IMR-90 (cell line): ENCODE results near the gene MTURN. TPM values are rescaled to one million over a fixed set of nuclear protein-coding genes. Genes with fewer than 3 reads are reported as not detected.

Experiments
- ATAC-seq: fragments of 200-7000 bp; cut with Tn5 transposase; 2 replicates; pipeline ENCODE4 v1.9.1; 2020; ENCODE audit warnings: low read depth, mild to moderate bottlenecking, moderate library complexity
- BruUV-seq: library from RNA; stranded (reverse); fragments of 400-500 nt; replicated peaks from 2 replicates; lab custom pipeline; 2021; lab: Mats Ljungman, UMichigan
- CTCF ChIA-PET: fragments of 300-600 bp; formaldehyde crosslinking; extraction: SDS; loops from one replicate; lab custom pipeline; 2021; ENCODE audit warnings: antibody characterized with exemption; lab: Yijun Ruan, JAX
- POLR2A ChIA-PET: fragments of 300-600 bp; sonication (Branson Sonifier 250); formaldehyde crosslinking; loops from one replicate; lab custom pipeline; 2022; ENCODE audit warnings: antibody characterized with exemption; ENCODE audit not compliant: unreplicated experiment; lab: Charles Lee
- DNase-seq: peaks from one replicate; pipeline ENCODE4 v3.0.0; 2013
- H2AFZ ChIP-seq: replicated peaks from 2 replicates; pipeline ENCODE3; 2013; ENCODE audit warnings: low read length, mild to moderate bottlenecking; ENCODE audit not compliant: poor library complexity
- H2AK5ac ChIP-seq: 2 replicates; pipeline ENCODE4 v1.6.1; 2013; ENCODE audit warnings: low read depth, low read length, inconsistent platforms
- H2AK9ac ChIP-seq: replicated peaks from 2 replicates; pipeline ENCODE3; 2013; ENCODE audit warnings: mild to moderate bottlenecking, low read depth, low read length, moderate library complexity; ENCODE audit not compliant: poor library complexity
- H2BK120ac ChIP-seq: 2 replicates; pipeline ENCODE4 v1.6.1; 2013; ENCODE audit warnings: low read depth, low read length, inconsistent platforms
- H2BK15ac ChIP-seq: 3 replicates; pipeline ENCODE4 v1.6.1; 2013; ENCODE audit warnings: low read depth, low read length, inconsistent platforms
- H2BK20ac ChIP-seq: 2 replicates; pipeline ENCODE4 v1.6.1; 2013; ENCODE audit warnings: low read depth, mild to moderate bottlenecking, inconsistent platforms, low read length, moderate library complexity
- H2BK5ac ChIP-seq: 2 replicates; pipeline ENCODE4 v1.6.1; 2013; ENCODE audit warnings: mild to moderate bottlenecking, low read depth, low read length, inconsistent platforms; ENCODE audit not compliant: poor library complexity, severe bottlenecking
- H3K14ac ChIP-seq: replicated peaks from 2 replicates; pipeline ENCODE4 v1.6.1; 2013; ENCODE audit warnings: low read depth, low read length, inconsistent platforms
- H3K18ac ChIP-seq: 2 replicates; pipeline ENCODE4 v1.6.1; 2013; ENCODE audit warnings: low read depth, low read length, control low read depth
- H3K23ac ChIP-seq: 2 replicates; pipeline ENCODE4 v1.6.1; 2013; ENCODE audit warnings: low read depth, low read length, inconsistent platforms
- H3K27ac ChIP-seq: 2 replicates; pipeline ENCODE4 v1.5.1; 2013; ENCODE audit warnings: mild to moderate bottlenecking, control low read depth, low read length; ENCODE audit not compliant: insufficient read depth
- H3K27me3 ChIP-seq: 2 replicates; pipeline ENCODE4 v1.6.1; 2013; ENCODE audit warnings: low read length; ENCODE audit not compliant: control insufficient read depth, insufficient read depth
- H3K36me3 ChIP-seq: 2 replicates; pipeline ENCODE4 v1.6.1; 2013; ENCODE audit warnings: low read length, mixed read lengths; ENCODE audit not compliant: control insufficient read depth, insufficient read depth
- H3K4ac ChIP-seq: 2 replicates; pipeline ENCODE4 v1.6.1; 2013; ENCODE audit warnings: low read depth, low read length, inconsistent platforms
- H3K4me1 ChIP-seq: 2 replicates; pipeline ENCODE4 v1.6.1; 2013; ENCODE audit warnings: low read length, mixed read lengths; ENCODE audit not compliant: control insufficient read depth, insufficient read depth
- H3K4me2 ChIP-seq: 2 replicates; pipeline ENCODE4 v1.6.1; 2013; ENCODE audit warnings: low read depth, mild to moderate bottlenecking, control low read depth, low read length, moderate library complexity
- H3K4me3 ChIP-seq: 2 replicates; pipeline ENCODE4 v1.5.1; 2013; ENCODE audit warnings: low read depth, mild to moderate bottlenecking, control low read depth, low read length, moderate library complexity; ENCODE audit not compliant: insufficient read depth
- H3K56ac ChIP-seq: 2 replicates; pipeline ENCODE4 v1.6.1; 2013; ENCODE audit warnings: low read length, inconsistent platforms; ENCODE audit not compliant: insufficient read depth; ENCODE audit errors: extremely low read depth
- H3K79me1 ChIP-seq, 2 experiments: 2 replicates each; pipeline ENCODE4 v1.6.1; 2013; ENCODE audit warnings: low read length in 2 of 2, inconsistent platforms in 1 of 2, low read depth in 1 of 2
- H3K9ac ChIP-seq: 2 replicates; pipeline ENCODE4 v1.6.1; 2013; ENCODE audit warnings: low read depth, low read length, control low read depth
- H3K9me1 ChIP-seq: 2 replicates; pipeline ENCODE4 v1.6.1; 2013; ENCODE audit warnings: low read length, inconsistent platforms; ENCODE audit not compliant: insufficient read depth
- H3K9me3 ChIP-seq: 2 replicates; pipeline ENCODE4 v1.6.1; 2013; ENCODE audit warnings: low read length; ENCODE audit not compliant: control insufficient read depth, insufficient read depth
- H4K20me1 ChIP-seq: 2 replicates; pipeline ENCODE4 v1.6.1; 2013; ENCODE audit warnings: low read length, inconsistent platforms; ENCODE audit not compliant: insufficient read depth
- H4K5ac ChIP-seq: 2 replicates; pipeline ENCODE4 v1.6.1; 2013; ENCODE audit warnings: mild to moderate bottlenecking, low read depth, low read length, control low read depth
- H4K8ac ChIP-seq, 2 experiments: 2 replicates each; pipeline ENCODE4 v1.6.1; 2013; ENCODE audit warnings: low read depth in 2 of 2, low read length in 2 of 2, control low read depth in 1 of 2, inconsistent platforms in 1 of 2
- H4K91ac ChIP-seq: 2 replicates; pipeline ENCODE4 v1.6.1; 2013; ENCODE audit warnings: low read depth, low read length, inconsistent platforms; ENCODE audit not compliant: insufficient read depth
- NFE2L2 ChIP-seq: fragments of 150-350 bp; IDR thresholded peaks from 2 replicates; pipeline ENCODE4 v1.6.1; 2016; ENCODE audit warnings: low read depth, mild to moderate bottlenecking, low read length
- POLR2A ChIP-seq: IDR thresholded peaks from 2 replicates; pipeline ENCODE4 v1.6.1; 2012; ENCODE audit warnings: mild to moderate bottlenecking, low read depth, low read length
- WGBS, 2 experiments: methylation state at CpG; one replicate each; pipeline versions ENCODE4 v1.1.5 to v1.1.7; 2013; ENCODE audit warnings: missing lambda C conversion rate in 2 of 2; ENCODE audit not compliant: insufficient read length in 1 of 2; ENCODE audit errors: extremely low coverage in 2 of 2; 5-methylcytosine and 5-hydroxymethylcytosine counted together
- dilution Hi-C: fragments of 300-500 bp; cut with HindIII; formaldehyde crosslinking; loops from one replicate; pipeline ENCODE4 v1.14.3; 2018; ENCODE audit warnings: low sequenced_read_pairs; ENCODE audit not compliant: unreplicated experiment
- in situ Hi-C: fragments of 300-500 bp; cut with MboI; formaldehyde crosslinking; loops from 3 replicates; pipeline ENCODE4 v1.14.3; 2019; ENCODE audit warnings: low sequenced_read_pairs, inconsistent platforms, mixed read lengths
- intact Hi-C: fragments of 100-400 bp; cut with micrococcal nuclease; formaldehyde crosslinking; loops from 2 replicates; pipeline ENCODE4 v1.10.0; 2022
- polyA plus RNA-seq, 3 experiments: library from polyadenylated mRNA; depleted of rRNA; stranded (reverse); fragments of >200 nt; gene quantifications; 2 replicates each; pipeline ENCODE4 v1.2.3, GENCODE V29; 2012; ENCODE audit warnings: low replicate concordance in 1 of 3
- total RNA-seq: library from RNA; depleted of rRNA; stranded (reverse); fragments of >200 nt; gene quantifications from 2 replicates; pipeline ENCODE4 v1.2.3, GENCODE V29; 2012

The MTURN gene
- total and polyA plus RNA-seq, 2 of the 4 experiments (the other 2 are of a cell fraction): 2.8 to 5.6 TPM

DNA sequence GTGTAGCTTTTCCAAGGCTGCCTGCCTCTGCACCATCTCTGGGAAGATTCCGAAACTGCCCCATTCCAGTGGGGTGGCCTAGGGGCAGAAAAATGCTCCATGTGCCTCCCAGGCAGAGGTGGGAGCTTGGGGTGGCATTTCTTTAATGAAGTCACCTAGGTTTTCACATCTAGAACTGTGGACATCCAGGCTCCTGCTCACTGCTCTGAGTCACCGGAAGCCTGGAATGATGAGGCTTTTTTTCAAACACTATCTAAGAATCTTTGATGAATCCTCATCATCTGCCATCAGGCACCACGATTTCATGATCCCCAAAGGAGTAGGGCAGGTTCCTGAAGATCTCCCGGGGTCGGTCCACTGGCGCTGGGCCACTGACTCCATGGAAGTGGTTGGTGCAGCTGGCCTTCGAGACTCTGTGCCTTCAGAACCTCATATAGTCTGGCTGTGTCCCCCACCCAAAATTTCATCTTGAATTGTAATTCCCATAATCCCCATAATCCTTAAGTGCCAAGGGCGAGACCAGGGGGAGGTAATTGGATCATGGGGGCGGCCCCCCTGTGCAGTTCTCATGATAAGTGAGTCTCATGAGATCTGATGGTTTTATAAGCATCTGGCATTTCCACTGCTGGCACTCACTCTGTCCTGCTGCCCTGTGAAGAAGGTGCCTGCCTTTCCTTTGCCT is 37.1 kb downstream of the MTURN start:
- Histone ChIP-seq H3K27ac (no peak overlapping the region), H3K4ac (no peak overlapping the region), H3K14ac (no peak overlapping the region), H4K5ac (no peak overlapping the region), H3K18ac (no peak overlapping the region), H4K20me1 (0 out of 2 replicates have a peak, but pooled peaks cover 3% of the 10 kb centered on the region), H3K23ac (no peak overlapping the region), H3K9me1 (peaks cover 9% of the 10 kb centered on the region; the same call in 1 of the 2 replicates), H2AK9ac (no peak overlapping the region), H4K8ac (no peak overlapping the region), H3K36me3 (no peaks in the 10 kb centered on the region), H3K9ac (no peak overlapping the region), H2BK120ac (no peak overlapping the region), H2AFZ (no peak overlapping the region), H4K91ac (no peak overlapping the region), H3K56ac (no peak overlapping the region), H3K4me3 (no peak overlapping the region), H3K4me2 (no peak overlapping the region), H3K79me1 (no peaks in the 10 kb centered on the region), H2BK15ac (no peak overlapping the region), H3K9me3 (no peaks in the 10 kb centered on the region), H2BK5ac (no peak overlapping the region), H2AK5ac (no peak overlapping the region), H3K27me3 (no peaks in the 10 kb centered on the region), H2BK20ac (no peak overlapping the region), H3K4me1 (peaks cover 19% of the 10 kb centered on the region)
- TF ChIP-seq NFE2L2: peak; percentile 32; the same call in 1 of the 2 replicates
- no peak for TF ChIP-seq POLR2A
- in situ Hi-C loops (no loop called here), intact Hi-C loops (no loop called here), dilution Hi-C loops (no loop called here)
- ChIA-PET POLR2A (no interaction called here), CTCF (no interaction called here)
- ATAC-seq: no peak
- DNase-seq: peak; percentile 26
- WGBS, 2 experiments: no CpG with 5 or more reads among the region's 9 CpGs
- BruUV-seq: no TSS peak
